Measurements from ENCODE around the gene PRPF6.

The PRPF6 gene

DNA sequence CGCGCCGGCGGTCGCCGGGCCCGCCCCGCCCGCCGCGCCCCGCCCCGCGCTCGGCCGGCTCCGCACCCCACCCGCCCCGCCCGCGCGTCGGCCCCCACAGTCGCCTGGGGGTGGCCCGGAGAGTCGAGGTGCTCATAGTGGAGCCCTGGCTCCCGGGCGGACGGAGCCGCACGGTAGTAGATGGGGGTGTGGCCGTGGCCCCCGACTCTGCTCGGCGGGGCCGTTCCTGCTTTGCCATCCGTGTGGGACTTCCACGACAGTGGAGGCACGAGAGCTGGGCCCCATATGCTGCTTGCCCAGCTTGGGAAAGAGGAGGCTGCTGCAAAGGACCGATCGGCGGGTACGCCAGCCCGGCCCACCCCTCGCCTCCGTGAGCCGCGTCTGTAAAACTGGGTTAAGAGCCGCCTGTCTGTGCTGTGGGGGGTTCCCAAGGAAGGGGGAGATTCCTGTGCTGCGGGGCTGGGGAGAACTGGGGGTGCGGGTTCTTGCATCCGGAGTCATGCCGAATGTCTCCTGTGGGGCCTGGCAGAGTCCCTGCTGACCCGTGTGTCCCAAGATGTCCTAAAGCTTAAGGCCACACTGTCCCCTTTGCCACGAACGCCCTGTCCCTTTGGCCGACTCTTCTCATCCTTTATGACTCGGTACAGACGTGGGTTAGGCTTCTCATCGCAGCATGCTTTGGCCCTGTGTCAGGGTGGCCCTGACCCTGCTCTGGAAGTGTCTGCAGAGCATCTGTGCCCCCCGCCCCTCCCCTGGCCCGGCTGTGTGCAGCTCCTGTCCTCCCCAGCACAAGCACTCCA is 99.3 kb downstream of the PRPF6 start, which contains the start of gene OPRL1:
Gene OPRL1 (plus strand): TSS at position 70 of the 800 bp plus-strand sequence. CDS start 12,639 bp downstream, outside the sequence.
- no peak for DNase-seq

DNA sequence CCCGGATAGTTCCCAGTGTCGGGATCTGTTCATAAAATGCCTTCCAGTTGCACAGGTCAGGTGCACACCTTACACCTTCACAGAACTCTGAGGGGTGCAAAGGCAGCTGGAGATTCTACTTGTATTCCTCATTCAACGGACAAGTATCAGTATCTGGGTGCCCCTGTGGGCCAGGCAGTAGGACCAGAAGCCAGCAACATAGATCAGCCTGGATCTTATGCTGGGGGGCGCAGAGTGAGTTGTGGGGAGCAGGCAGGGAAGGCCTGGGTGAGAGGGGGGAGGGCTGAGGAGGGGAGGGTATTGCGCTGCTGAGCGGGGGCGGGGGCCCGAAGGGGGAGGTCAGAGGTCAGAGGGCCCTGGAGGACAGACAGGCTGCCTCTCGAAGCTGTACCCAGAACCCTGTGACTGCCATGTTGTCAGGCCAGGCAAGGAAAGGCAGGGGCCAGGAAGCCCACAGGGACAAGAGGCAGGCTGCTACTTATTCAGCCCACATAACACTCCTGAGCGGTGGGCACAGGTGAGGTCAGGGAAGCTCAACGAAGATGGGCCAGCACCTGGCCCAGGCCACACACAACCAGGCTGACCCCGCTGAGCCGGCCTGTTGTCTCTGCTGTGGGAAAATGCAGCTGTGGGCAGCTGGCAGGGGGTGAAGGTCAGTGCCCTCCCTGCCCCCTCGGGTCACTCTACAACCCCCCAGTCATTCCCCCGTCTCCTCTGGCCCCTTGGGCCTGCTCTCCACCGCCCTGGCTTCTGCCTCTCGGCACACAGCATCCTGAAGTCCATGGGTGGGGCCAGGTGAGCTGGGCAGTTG is 100.1 kb downstream of the PRPF6 start:
- DNase-seq = no peak

DNA sequence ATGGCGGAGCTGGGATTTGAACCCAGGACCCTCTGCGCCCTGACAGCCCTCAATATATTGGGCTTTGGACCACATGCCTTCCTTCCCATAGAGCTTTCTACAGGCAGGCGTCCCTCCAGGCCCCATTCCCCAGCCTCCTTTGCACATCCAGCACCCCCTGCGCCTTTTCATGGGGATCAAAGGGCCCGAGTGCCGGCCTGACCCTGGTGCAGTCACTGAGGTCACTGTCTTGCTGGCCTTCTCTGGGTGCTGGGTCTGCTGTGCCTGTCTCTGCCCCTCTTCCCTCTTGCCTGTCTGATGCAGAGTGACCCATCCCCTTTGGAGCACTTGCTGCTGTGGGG is 100.7 kb downstream of the PRPF6 start:
- no peak for DNase-seq

DNA sequence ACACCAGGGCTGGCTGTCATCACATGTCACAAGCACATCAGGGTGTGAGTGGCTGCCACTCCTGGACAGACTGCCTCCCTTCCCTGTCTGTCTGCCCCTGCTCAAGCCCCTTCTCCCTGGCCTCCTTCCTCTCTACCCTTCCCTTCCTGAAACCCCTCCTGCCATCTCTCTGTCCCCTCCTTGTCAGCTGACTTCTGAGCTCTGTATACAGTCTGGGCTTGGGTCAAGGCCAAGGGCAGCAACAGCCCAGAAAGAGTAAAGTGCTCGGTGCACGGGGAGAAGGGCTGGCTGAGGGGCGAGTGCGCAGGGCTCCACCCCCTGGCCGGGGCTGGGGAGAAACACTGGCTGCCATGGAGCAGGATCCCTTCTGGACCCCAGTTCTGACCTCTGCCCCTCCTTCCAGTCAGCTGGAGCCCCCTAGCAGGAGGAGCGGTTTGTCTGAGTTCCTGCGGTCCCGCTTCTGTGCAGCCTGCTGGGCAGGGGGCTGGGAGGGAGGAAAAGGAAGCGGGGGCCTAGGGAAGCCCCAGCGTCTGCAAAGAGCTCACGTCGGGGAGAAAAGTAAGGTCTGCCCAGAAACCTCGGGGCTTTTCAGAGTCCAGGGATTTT is 101.3 kb downstream of the PRPF6 start:
- no peak for DNase-seq

Measured in stimulated activated CD4-positive, alpha-beta T cell treated with anti-CD3 and anti-CD28 coated beads, Interleukin-2, amount 100 ng/mL, for 48 hours (primary cell).